Spleen (tissue), 7 donors: ENCODE data around the gene FAM117B.

ENCODE experiments used
- POLR2A ChIP-seq, 3 donors: fragments of 450-650 bp; IDR thresholded peaks; one replicate each; pipeline ENCODE4 v1.5.1; 2017; ENCODE audit warnings: antibody characterized with exemption in 3 of 3, mild to moderate bottlenecking in 1 of 3
- POLR2AphosphoS5 ChIP-seq, 3 donors: sonication (generic); formaldehyde crosslinking; IDR thresholded peaks; one replicate each; pipeline ENCODE4 v1.5.1; 2017; ENCODE audit warnings: antibody characterized with exemption in 3 of 3
- TF ChIP-seq, protein P1 (sequence below), 11 experiments: fragments of 200-600 bp in 7 of 11; fragments of 450-650 bp in 4 of 11; sonication (generic) in 4 of 11; IDR thresholded peaks in 8 of 11; conservative IDR thresholded peaks in 3 of 11; 1 replicate in 7 of 11; 2 replicates in 4 of 11; pipeline versions ENCODE4 v1.4.0 to v1.8.0; 2016 to 2021; ENCODE audit warnings: antibody characterized with exemption in 11 of 11, inconsistent platforms in 4 of 11, mild to moderate bottlenecking in 1 of 11
- donor health status: DM: no; HTN: no; CAD: no; lungs with moderate emphysema.
- donor health status: DM: no; HTN: no; CAD: no.
- donor health status: DM: no; HTN: no; CAD: no.

DNA sequence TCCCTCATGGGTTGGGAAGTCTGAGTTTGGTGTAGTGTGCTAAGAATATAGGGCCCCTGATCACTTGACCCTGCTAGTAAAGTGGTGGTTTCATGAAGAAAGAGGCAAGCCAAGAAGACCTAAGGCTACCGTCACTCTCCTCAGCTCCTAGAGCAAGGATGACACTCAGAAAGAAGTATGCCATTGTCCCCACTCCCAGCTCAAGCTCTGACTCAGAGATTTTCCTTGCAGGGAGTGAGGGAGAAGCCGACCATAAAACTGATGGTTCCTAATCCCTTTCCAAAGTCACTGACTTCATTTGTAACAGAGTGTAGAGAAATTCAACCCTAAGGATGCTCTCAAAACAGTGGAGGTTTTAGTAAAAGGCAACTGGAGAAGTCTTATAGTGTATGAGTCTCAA lies 155.9 kb downstream of the FAM117B start:
- TF ChIP-seq POLR2AphosphoS5 (IDR thresholded peaks at IDR 0.05): no peak
- no peak for TF ChIP-seq POLR2A (IDR thresholded peaks at IDR 0.05)
- TF ChIP-seq, protein P1, sequence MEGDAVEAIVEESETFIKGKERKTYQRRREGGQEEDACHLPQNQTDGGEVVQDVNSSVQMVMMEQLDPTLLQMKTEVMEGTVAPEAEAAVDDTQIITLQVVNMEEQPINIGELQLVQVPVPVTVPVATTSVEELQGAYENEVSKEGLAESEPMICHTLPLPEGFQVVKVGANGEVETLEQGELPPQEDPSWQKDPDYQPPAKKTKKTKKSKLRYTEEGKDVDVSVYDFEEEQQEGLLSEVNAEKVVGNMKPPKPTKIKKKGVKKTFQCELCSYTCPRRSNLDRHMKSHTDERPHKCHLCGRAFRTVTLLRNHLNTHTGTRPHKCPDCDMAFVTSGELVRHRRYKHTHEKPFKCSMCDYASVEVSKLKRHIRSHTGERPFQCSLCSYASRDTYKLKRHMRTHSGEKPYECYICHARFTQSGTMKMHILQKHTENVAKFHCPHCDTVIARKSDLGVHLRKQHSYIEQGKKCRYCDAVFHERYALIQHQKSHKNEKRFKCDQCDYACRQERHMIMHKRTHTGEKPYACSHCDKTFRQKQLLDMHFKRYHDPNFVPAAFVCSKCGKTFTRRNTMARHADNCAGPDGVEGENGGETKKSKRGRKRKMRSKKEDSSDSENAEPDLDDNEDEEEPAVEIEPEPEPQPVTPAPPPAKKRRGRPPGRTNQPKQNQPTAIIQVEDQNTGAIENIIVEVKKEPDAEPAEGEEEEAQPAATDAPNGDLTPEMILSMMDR (IDR thresholded peaks at IDR 0.05 in 8 of 11, conservative IDR thresholded peaks at IDR 0.05 in 3 of 11): no peak
